Astrocyte (in vitro differentiated cells and primary cell): ENCODE results near the gene RPP25L.

Source experiments
- EZH2 ChIP-seq: IDR thresholded peaks from 2 replicates; pipeline ENCODE4 v1.6.1; 2012; ENCODE audit warnings: mild to moderate bottlenecking, low read length, inconsistent platforms; ENCODE audit not compliant: insufficient read depth
- TF ChIP-seq, protein P1 (sequence below): IDR thresholded peaks from 2 replicates; pipeline ENCODE4 v1.5.1; 2011; ENCODE audit warnings: low read depth, mild to moderate bottlenecking, inconsistent platforms, low read length, moderate library complexity; ENCODE audit not compliant: insufficient read depth

DNA sequence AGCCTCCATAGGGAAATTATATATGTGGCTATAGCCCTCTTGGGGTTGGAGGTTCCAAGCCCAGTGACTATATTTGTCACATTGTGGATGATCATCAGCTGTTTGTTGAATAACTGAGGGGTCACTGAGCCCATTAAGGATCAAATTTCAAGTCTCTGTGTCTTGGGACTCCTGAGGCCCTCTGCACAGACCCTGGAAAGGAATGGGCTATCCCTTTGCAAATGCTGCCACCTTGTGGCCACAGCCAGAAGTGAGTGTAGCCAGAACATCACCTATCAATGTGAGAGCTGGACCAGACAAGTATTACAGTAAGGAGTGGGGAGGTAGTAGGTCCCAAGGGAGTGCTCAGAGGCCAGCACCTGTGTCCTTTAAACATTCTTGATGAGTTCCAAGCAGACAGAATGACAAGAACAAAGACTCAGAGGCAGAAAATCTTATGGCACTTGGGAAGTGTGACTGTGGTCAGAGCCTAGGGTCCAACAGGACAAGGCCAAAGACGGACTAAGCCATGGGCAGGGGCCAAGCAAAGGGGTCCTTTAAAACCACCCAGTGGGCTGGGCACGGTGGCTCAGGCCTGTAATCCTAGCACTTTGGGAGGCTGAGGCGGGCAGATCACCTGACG, 8.2 kb downstream of the RPP25L start:
- TF ChIP-seq EZH2: no peak
- TF ChIP-seq, protein P1, sequence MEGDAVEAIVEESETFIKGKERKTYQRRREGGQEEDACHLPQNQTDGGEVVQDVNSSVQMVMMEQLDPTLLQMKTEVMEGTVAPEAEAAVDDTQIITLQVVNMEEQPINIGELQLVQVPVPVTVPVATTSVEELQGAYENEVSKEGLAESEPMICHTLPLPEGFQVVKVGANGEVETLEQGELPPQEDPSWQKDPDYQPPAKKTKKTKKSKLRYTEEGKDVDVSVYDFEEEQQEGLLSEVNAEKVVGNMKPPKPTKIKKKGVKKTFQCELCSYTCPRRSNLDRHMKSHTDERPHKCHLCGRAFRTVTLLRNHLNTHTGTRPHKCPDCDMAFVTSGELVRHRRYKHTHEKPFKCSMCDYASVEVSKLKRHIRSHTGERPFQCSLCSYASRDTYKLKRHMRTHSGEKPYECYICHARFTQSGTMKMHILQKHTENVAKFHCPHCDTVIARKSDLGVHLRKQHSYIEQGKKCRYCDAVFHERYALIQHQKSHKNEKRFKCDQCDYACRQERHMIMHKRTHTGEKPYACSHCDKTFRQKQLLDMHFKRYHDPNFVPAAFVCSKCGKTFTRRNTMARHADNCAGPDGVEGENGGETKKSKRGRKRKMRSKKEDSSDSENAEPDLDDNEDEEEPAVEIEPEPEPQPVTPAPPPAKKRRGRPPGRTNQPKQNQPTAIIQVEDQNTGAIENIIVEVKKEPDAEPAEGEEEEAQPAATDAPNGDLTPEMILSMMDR: peak; percentile 96
